ENCODE measurements around the gene CACNA2D3.

The CACNA2D3 gene

DNA sequence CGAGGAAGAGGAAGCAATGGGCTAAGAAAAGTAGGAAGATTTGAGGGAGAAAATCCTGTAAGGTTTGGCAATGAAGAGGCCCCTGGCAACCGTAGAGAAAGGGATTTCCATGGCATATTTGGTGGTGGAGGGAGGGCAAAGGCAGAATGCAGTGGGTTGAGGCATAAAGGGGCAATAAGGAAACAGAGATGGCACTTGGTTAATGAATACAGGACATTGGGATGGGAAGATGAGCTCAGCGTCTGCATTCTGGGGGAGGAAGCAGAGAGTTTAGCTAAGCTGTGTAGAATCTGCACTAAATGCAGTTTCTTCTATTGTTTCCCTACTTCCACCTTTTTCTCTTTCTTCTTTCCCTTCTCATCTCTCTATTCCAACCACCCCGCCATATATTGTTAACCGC is 721.9 kb downstream of the CACNA2D3 start:
- DNase-seq, result no peak
- no peak overlapping the region for H3K4me3 ChIP-seq (ENCODE audit: low read depth, low read length)
- H3K36me3 ChIP-seq, result no peaks in the 10 kb centered on the region
- H3K27ac ChIP-seq, result no peak overlapping the region
- TF ChIP-seq, protein P1, sequence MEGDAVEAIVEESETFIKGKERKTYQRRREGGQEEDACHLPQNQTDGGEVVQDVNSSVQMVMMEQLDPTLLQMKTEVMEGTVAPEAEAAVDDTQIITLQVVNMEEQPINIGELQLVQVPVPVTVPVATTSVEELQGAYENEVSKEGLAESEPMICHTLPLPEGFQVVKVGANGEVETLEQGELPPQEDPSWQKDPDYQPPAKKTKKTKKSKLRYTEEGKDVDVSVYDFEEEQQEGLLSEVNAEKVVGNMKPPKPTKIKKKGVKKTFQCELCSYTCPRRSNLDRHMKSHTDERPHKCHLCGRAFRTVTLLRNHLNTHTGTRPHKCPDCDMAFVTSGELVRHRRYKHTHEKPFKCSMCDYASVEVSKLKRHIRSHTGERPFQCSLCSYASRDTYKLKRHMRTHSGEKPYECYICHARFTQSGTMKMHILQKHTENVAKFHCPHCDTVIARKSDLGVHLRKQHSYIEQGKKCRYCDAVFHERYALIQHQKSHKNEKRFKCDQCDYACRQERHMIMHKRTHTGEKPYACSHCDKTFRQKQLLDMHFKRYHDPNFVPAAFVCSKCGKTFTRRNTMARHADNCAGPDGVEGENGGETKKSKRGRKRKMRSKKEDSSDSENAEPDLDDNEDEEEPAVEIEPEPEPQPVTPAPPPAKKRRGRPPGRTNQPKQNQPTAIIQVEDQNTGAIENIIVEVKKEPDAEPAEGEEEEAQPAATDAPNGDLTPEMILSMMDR (IDR thresholded peaks at IDR 0.05; ENCODE audit: low read depth, low read length), result no peak
- H3K9me3 ChIP-seq (ENCODE audit: severe bottlenecking), result no peaks in the 10 kb centered on the region
- H3K27me3 ChIP-seq (ENCODE audit: insufficient read depth, low read depth, severe bottlenecking), result no peaks in the 10 kb centered on the region

- H3K27me3 ChIP-seq (ENCODE audit: insufficient read depth, low read depth, severe bottlenecking), result no peaks in the 10 kb centered on the region
- no peak for DNase-seq
- no peaks in the 10 kb centered on the region for H3K36me3 ChIP-seq
- no peak overlapping the region for H3K27ac ChIP-seq
- no peaks in the 10 kb centered on the region for H3K9me3 ChIP-seq (ENCODE audit: severe bottlenecking)
- TF ChIP-seq, protein P1 (IDR thresholded peaks at IDR 0.05; ENCODE audit: low read depth, low read length), result no peak
- no peak overlapping the region for H3K4me3 ChIP-seq (ENCODE audit: low read depth, low read length)
Measured at GRCh38 chr3:54845011-54845410, 722.7 kb downstream of the CACNA2D3 start.

- TF ChIP-seq, protein P1 (IDR thresholded peaks at IDR 0.05; ENCODE audit: low read depth, low read length), result no peak
- Histone ChIP-seq H3K27me3 (ENCODE audit: insufficient read depth, low read depth, severe bottlenecking) (no peaks in the 10 kb centered on the region), H3K36me3 (no peaks in the 10 kb centered on the region), H3K27ac (no peak overlapping the region), H3K4me3 (ENCODE audit: low read depth, low read length) (no peak overlapping the region), H3K9me3 (ENCODE audit: severe bottlenecking) (no peaks in the 10 kb centered on the region)
- DNase-seq, result no peak
Measured at GRCh38 chr3:54845551-54845950, 723.2 kb downstream of the CACNA2D3 start.

GRCh38 chr3:54846119-54846518 is 723.8 kb downstream of the CACNA2D3 start:
- no peak for DNase-seq

GRCh38 chr3:54847361-54847760 is 725.0 kb downstream of the CACNA2D3 start:
- DNase-seq, result no peak
- TF ChIP-seq, protein P1 (IDR thresholded peaks at IDR 0.05; ENCODE audit: low read depth, low read length), result no peak
- H3K27me3 ChIP-seq (ENCODE audit: insufficient read depth, low read depth, severe bottlenecking), result no peaks in the 10 kb centered on the region
- no peak overlapping the region for H3K27ac ChIP-seq
- H3K4me3 ChIP-seq (ENCODE audit: low read depth, low read length), result no peak overlapping the region
- H3K36me3 ChIP-seq, result no peaks in the 10 kb centered on the region
- H3K9me3 ChIP-seq (ENCODE audit: severe bottlenecking), result no peaks in the 10 kb centered on the region

More at GRCh38 chr3:54846119-54846518, 723.8 kb downstream of the CACNA2D3 start:
- Histone ChIP-seq H3K4me3 (ENCODE audit: low read depth, low read length) (no peak overlapping the region), H3K27ac (no peak overlapping the region), H3K9me3 (ENCODE audit: severe bottlenecking) (no peaks in the 10 kb centered on the region), H3K36me3 (no peaks in the 10 kb centered on the region), H3K27me3 (ENCODE audit: insufficient read depth, low read depth, severe bottlenecking) (no peaks in the 10 kb centered on the region)
- TF ChIP-seq, protein P1 (IDR thresholded peaks at IDR 0.05; ENCODE audit: low read depth, low read length), result no peak

DNA sequence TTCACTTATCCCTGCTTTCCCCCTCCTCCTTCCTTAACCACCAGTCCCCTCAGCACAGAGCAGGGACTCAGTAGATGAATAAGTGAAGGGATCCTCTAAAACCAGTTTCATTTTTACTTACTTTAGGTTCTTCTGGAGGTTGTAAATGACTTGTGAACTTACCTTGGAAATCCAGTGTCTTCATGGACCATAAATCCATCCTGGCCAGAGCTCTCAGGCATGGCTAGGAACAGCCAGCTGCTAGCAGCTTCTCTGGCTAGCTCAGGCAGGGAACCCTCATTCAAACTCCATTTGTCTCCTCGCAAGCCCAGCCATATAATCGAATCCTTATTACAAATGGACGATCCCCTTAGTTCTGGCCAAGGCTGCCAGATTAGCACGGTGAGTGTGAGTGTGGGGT is 727.0 kb downstream of the CACNA2D3 start:
- TF ChIP-seq, protein P1 (IDR thresholded peaks at IDR 0.05; ENCODE audit: low read depth, low read length), result no peak
- no peaks in the 10 kb centered on the region for H3K27me3 ChIP-seq (ENCODE audit: insufficient read depth, low read depth, severe bottlenecking)
- H3K4me3 ChIP-seq (ENCODE audit: low read depth, low read length), result no peak overlapping the region
- H3K9me3 ChIP-seq (ENCODE audit: severe bottlenecking), result no peaks in the 10 kb centered on the region
- H3K27ac ChIP-seq, result peak overlapping the region; percentile 38; the same call in 1 of the 2 replicates
- peak; percentile 23 for DNase-seq
- no peaks in the 10 kb centered on the region for H3K36me3 ChIP-seq

Measured in WERI-Rb-1 (cell line).